Measurements from ENCODE around the gene SLC16A8. TPM values are rescaled to one million over a fixed set of nuclear protein-coding genes. Genes with fewer than 3 reads are reported as not detected.

Gene SLC16A8
- total and polyA plus RNA-seq, 9 of the 15 experiments (the other 6 are each of a cell fraction or from before 2014, with no cell fraction given), result not detected

DNA sequence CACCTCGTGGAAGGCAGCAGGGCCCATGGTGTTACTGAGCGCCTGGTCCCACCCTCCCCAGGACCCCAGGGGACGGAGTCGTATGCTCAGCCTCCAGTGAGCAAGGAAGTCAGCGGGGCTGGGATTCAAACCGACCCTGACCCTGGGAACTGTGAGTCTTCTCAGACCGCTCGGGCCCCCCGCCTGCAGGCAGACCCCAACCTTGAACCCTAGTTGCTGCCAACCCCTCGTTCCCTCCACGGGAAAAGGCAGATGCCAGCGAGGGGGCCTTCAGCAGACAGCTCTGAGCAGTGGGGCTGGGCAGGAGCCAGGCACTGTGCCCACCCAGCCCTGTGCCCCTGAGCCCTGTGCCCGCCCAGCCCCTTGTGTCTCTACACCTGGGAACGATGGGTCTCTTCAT, 6.4 kb downstream of the SLC16A8 start:
- no peaks in the 10 kb centered on the region for H4K20me1 ChIP-seq (replicated peaks; ENCODE audit: control insufficient read depth, insufficient read depth, low read length)
- DNase-seq (ENCODE audit: extremely low read depth in 1 of 4, low spot score in 3 of 4), result no peak
- FAIRE-seq, result no peak
- BruUV-seq (replicated peaks), result no TSS peak
- H3K9me1 ChIP-seq (ENCODE audit: control insufficient read depth, insufficient read depth, low read length), result no peaks in the 10 kb centered on the region
- no peaks in the 10 kb centered on the region for H3K79me2 ChIP-seq (ENCODE audit: control insufficient read depth, insufficient read depth, low read length)
- CTCF ChIA-PET (ENCODE audit: low intra/inter-chr PET ratio), result no interaction called here
- 15% methylated on average over 11 of the region's 14 CpGs for WGBS (ENCODE audit: insufficient coverage, low coverage, missing lambda C conversion rate)
- no peaks in the 10 kb centered on the region for H3K9me3 ChIP-seq (replicated peaks; ENCODE audit: control insufficient read depth, insufficient read depth, low read depth, low read length)
- H3K4me1 ChIP-seq (replicated peaks in 1 of 2; ENCODE audit: control insufficient read depth in 2 of 2, insufficient read depth in 2 of 2, low read length in 2 of 2), result peaks cover 0 to 42% of the 10 kb centered on the region in 2 experiments; a peak in 2 of 5 replicates
- TF ChIP-seq YBX1 (IDR thresholded peaks at IDR 0.05) (no peak), PML (IDR thresholded peaks at IDR 0.05; ENCODE audit: low read length) (no peak), ZNF830 (CRISPR knock-in tag; IDR thresholded peaks at IDR 0.05) (no peak), BRF1 (IDR thresholded peaks at IDR 0.05; ENCODE audit: borderline replicate concordance, extremely low read depth, insufficient read length) (no peak), MAFK (IDR thresholded peaks at IDR 0.05; ENCODE audit: low read length) (no peak), ZNF75A (CRISPR knock-in tag; IDR thresholded peaks at IDR 0.05) (no peak), KLF16 (IDR thresholded peaks at IDR 0.05) (no peak), TAF1 (IDR thresholded peaks at IDR 0.05; ENCODE audit: control insufficient read depth, extremely low read depth, insufficient read depth, low read length, severe bottlenecking) (no peak), CHD1 (IDR thresholded peaks at IDR 0.05; ENCODE audit: low read length) (no peak), ELF4 (CRISPR knock-in tag; IDR thresholded peaks at IDR 0.05) (no peak)
- no peak overlapping the region for H3K9ac ChIP-seq (ENCODE audit: insufficient read depth in 1 of 2, low read depth in 2 of 2, low read length in 2 of 2)
- ATAC-seq, result no peak
- H3K27ac ChIP-seq (ENCODE audit: extremely low read depth, low read depth, low read length), result no peak overlapping the region
- POLR2A ChIA-PET, result no interaction called here
- H3K4me2 ChIP-seq (ENCODE audit: insufficient read depth, low read length), result no peak overlapping the region
- in situ Hi-C loops (cut with MboI) (no loop called here), intact Hi-C loops (cut with micrococcal nuclease) (no loop called here)
- H2AFZ ChIP-seq (ENCODE audit: low read depth, low read length), result no peak overlapping the region
- no peaks in the 10 kb centered on the region for H3K36me3 ChIP-seq (ENCODE audit: control insufficient read depth, insufficient read depth, low read length)
- H3K4me3 ChIP-seq, result no peak overlapping the region
- peaks cover 0 to 17% of the 10 kb centered on the region in 2 experiments; a peak in 2 of 5 replicates for H3K27me3 ChIP-seq (ENCODE audit: control insufficient read depth in 2 of 2, insufficient read depth in 2 of 2, low read length in 2 of 2)
